SIG-M5 treated with dmso at 0.1 percent for 504 hours (cell line): ENCODE measurements around the gene VASH2.
A peak's percentile ranks its signal among the peaks of the same experiment; 100 is the strongest.

ENCODE experiments used
- DNase-seq: peaks from one replicate; lab custom pipeline; 2025; ENCODE audit not compliant: unreplicated experiment; lab: John Stamatoyannopoulos, UW

The VASH2 gene

GRCh38 chr1:212928323-212929291, 21.7 kb upstream of the VASH2 start:
- no peak for DNase-seq

GRCh38 chr1:212930986-212931678, 19.2 kb upstream of the VASH2 start:
- DNase-seq: no peak

DNA sequence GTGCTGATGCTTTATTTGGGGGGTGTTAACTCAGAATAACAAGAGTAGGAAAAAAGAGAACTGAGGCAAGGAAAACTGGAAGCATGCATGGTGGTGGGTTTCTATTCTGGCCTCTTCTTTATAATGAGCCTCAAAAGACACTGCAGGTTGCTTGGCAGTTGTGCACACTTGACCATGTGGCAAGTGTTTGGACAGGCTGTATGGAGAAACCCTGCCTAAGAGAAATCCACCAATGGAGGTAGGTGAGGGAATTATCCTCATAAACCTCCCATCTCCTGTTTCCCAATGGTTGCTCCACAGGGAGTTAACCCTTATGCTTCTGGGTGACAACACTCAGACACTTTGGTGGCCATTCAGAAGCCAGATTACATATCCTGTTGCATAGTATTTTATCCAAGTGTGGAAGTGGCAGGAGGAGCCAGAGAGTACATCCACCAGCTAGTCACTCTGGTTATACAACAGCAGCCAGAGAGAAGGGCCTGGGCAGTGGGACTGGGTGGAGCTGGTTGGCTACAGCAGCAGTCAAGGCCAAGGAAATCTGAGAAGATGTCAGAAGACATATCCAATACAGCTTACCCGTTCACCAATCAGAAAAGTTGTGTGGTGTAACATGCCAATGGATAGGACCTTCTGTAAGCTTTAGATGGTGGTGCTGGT, 16.4 kb upstream of the VASH2 start:
- no peak for DNase-seq

GRCh38 chr1:212935387-212935981, 14.9 kb upstream of the VASH2 start:
- DNase-seq: no peak

DNA sequence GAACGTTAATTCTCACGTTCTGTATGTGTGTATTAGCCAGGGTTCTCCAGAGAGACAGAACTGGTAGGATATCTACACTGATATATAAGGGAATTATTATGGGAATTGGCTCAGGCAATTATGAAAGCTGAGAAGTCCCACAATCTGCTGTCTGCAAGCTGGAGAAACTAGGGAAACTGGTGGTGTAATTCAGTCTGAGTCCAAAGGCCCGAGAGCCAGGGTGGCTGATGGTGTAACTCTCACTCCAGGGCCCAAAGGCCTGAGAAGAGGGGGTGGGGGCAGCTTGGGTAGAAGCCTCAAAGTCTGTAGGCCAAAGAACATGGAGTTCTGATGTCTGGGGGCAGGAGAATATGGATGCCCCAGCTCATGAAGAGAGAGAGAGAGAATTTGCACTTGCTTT, 13.3 kb upstream of the VASH2 start:
- DNase-seq: no peak

DNA sequence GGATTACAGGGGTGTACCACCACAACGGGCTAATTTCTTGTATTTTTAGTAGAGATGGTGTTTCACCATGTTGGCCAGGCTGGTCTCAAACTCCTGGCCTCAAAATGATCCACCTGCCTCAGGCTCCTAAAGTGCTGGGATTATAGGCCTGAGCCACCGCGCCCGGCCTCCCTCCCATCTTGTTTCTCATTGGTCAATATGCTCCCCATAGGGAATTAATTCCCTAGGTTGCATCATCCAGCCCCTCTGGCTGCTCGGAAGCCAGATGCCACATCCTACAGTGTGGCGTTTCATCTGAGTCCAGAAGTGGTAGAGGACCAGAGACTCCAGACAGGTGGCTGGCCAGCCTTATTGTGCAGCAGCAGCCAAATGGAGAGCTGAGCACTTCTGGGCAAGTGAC, 11.5 kb upstream of the VASH2 start:
- no peak for DNase-seq

DNA sequence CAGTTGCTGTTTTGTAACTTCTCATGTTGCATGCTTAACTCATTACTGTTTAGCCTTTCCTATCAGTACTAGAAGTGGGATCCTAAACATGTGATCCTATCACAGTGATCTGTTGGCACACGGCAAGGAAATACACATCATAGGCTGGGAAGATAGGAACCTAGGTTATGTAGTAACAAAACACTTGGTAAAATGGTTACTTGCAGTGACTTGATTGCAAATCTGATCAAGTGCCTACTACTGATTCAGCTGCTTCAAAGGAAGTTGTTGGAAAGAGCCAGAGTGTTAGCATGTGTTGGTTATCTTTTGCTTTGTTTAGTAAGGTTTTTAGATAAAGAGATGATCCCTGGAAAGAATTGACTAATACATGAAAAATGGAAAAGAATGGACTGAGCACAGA, 8.9 kb upstream of the VASH2 start:
- no peak for DNase-seq

DNA sequence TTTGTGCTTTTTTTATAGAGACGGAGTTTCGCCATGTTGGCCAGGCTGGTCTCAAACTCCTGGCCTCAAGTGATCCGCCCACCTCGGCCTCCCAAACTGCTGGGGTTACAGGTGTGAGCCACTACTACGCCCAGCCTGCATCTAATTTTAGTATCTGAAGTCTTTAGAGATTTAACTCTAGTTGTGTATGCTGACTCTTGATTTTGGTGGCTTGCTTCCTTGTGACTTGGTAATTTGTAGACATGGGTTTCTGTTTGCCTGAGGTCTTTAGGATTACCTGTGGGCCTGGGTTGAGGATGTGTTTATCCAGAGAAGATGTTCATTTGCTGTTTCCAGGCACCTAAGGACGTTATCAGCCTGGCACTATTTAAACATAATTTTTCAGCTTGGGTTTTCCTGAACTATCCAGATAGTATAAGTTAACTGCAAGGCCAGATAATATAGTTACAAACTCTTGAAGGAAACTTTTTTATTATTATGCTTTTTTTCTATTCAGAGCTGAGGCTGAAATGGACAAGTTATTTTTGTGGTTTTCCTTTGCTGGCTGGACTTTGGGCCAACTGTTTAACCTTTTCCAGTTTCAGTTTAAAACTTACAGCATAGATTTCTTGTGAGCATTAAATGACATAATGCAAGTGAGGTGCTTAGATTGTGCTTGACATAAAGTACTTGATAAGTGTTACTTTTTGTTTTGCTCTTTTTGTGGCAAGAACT, 7.5 kb upstream of the VASH2 start:
- DNase-seq: no peak

DNA sequence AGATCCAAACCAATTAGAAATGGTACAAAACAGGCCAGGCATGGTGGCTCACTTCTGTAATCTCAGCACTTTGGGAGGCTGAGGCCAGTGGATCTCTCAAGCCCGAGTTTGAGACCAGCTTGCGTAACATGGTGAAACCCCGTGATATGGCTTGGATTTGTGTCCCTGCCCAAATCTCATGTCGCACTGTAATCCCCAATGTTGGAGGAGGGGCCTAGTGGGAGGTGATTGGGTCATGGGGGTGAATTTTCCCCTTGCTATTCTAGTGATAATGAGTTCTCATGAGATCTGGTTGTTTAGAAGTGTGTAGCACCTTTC, 7.0 kb upstream of the VASH2 start:
- no peak for DNase-seq

DNA sequence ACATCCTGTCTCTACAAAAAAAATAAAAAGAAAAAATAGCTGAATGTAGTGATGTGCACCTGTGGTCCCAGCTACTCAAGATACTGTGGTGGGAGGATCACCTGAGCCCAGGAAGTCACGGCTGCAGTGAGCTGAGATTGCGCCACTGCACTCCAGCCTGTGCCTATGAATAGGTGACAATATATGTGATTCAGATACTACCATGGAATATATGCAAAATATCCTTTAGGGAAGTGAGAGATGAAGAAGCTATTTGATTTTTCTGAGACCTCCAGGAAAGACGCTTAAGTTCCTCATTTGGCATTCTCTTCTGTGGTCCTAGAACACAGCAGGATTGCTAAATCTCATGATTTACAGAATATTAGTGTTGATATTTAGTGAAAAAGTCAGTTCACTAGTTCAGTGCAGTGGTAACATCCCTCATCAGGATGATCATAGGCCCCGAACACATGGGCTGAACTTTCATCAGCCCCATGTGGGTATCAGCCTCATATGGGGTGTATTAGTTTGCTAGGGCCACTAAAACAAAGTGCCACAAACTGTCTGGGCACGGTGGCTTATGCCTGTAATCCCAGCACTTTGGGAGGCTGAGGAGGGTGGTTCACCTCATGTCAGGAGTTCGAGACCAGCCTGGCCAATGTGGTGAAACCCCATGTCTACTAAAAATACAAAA, 6.0 kb upstream of the VASH2 start:
- peak; percentile 71 for DNase-seq

DNA sequence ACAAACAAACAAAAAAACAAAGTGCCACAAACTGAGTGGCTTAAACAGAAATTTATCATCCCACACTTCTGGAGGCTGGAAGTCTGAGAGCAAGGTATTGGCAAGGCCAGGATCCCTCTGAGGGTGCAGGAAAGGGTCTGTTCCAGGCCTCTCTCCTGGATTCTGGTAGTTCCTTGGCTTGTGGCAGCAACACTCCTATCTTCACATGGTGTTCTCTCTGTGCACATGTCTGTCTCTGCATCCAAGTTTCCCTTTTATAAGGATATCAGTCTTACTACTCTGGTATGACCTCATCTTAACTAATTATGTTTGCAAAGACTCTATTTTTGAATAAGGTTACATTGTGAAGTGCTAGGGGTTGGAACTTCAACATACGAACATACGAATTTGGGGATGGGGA, 5.3 kb upstream of the VASH2 start:
- DNase-seq: no peak

DNA sequence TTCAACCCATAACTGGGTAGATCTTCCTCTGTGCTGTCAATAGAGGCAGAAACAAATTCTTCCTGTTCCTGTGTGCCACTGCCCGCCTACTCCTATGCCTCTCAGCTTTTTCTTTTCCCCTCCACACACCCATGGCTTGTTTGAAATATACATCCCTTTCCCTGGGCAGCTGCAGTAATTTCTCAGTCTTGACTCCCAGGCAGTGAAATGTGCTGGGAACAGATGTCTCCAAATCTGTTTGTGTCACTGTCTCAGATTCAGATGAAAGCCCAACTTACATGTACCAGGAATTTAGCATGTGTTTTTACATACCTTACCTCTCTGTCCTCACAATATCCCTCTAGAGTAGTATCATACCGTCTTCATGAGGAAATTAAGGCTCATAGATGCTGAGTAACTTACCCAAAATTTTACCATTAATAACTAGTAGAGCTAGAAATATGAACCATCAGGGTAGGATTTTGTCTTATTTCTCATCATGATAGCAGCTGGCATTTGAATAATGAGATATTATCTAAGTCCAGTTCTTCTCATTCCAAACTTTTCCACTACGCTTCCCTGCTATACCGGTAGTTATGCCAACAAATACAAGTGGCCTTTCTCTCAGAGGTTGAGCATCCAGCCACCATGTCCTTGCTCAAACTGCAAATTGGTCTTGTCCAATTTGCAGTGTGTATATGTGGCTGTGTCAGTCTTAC, 4.7 kb upstream of the VASH2 start:
- DNase-seq: no peak

GRCh38 chr1:212946872-212947271, 3.5 kb upstream of the VASH2 start:
- no peak for DNase-seq

DNA sequence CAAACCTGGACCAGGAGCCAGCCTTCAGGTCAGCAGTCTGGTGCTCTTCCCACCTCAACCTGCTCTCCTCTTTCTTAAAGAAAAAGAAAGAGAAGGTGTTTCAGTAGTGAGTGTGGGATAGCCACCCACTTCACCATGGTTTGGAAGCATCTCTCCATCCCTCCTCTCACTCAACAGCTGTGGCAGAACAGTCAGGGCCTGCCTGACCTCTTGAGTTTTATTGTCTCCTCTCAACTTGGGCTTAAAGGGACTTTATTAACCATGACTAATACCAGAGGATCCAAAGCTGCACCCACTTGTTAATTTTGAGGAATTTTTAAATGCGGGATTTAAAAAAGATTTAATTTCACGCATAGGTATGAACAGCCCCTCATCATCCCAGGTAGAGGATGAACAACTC, 570 bp upstream of the VASH2 start:
- no peak for DNase-seq

DNA sequence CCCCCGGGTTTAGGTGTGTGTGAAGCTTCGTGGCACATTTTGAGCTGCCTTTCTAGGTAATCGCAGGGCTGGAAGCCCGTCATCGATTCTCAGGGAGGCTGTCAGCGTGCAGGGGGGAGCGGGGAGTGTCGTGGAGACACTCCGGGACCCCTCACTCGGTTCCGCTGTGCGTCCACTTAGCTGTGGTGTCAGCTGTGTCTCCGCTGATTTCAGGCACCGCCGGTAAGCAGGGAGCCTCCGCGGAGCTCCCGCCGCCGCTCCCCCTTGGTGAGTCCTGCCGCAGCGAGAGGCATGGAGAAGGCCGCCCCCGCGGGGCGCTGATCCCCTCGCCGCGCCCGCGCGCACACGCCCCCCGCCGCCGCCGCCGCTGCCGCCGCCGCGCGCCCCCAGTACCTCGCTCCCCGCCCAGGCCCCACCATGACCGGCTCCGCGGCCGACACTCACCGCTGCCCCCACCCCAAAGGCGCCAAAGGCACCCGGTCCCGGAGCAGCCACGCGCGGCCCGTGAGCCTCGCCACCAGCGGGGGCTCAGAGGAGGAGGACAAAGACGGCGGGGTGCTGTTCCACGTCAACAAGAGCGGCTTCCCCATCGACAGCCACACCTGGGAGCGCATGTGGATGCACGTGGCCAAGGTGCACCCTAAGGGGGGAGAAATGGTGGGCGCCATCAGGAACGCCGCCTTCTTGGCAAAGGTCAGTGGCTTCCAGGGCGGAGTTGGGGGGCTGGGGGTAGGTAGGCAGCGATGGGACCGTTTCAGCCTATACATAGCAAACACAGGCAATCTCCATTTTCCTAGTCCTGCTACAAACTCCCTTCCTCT, 995 bp downstream of the VASH2 start:
- no peak for DNase-seq

DNA sequence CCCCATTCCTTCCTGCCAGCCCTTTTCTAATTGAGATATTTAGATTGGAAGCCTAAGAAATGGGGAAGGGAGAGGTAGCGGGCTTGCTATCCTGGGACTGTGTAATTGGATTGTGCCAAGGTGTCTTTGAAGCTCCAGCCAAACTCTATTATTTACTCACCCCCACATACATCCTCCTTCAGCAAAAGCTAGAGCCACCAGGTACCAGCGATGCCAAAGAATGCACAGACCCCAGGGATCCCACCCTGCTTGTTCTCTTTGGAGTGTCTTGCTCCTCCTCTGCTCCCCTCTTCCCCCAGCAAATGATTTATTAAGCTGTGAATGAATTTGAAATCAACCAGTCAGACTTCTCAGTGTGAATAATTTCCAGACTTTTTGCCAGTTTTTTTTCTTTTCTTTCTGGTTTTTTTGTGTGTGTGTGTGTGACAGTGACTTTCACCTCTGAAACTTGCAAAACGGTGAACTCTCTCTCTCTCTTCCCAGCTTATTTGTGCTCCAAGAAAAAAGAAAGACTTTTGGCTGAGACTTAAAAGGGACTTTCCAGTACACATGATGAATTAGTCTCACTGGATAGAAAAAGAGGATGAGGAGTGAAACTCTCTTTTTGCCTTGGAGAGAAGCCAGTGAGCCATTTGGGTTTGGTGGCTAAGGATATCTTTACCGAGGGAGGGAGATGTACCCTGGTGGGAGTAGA, 1.8 kb downstream of the VASH2 start:
- no peak for DNase-seq

DNA sequence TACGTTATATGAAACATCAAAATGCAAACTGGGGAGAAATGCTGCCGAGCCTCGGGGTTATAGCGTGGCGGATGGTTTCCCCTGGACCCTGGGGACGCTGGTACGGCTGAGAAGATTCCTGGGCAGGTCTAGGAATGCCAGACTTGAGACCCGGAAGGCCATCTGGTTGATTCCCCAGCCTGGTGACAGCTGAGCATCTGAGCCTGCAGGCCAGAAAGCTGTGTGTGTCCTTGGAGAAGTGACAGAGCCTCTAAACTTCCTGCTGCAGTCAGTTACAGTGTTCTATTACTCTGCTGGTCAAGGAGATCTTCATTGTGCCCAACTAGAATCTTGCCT, 2.3 kb downstream of the VASH2 start:
- no peak for DNase-seq

DNA sequence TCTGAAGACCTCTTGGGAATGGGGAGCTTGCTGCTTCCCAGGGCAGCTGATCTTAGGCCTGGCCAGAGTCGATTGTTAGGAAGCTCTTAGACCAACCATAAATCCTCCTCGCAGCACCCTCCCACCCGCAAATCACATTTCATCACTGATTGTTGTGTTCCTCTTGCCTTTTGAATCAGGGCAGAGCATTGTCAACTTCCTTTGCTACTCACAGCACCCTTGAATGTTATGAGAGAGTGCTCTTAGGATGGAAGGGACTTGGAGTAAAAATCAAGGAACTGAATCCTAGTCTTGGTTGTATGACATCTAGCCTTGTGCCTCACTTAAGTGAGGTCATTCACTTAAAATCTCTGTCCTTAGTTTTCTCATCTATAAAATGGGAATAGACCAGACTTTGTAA, 3.0 kb downstream of the VASH2 start:
- no peak for DNase-seq

DNA sequence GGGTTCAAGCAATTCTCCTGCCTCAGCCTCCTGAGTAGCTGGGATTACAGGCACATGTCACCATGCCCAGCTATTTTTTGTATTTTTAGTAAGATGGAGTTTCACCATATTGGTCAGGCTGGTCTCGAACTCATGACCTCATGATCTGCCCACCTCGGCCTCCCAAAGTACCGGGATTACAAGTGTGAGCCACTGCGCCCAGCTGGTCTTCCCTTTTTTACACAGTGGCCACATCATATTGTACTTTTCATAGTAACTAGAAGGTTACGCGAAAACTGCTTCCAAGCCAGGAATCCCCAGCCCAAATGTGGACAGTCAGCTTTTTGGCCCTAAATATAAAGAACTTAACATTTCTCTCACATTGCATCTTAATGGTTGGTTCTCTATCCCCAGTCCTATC, 4.2 kb downstream of the VASH2 start:
- DNase-seq: no peak
